IMR-90 (cell line): ENCODE data around the gene SMARCC2. TPM values are rescaled to one million over a fixed set of nuclear protein-coding genes. Genes with fewer than 3 reads are reported as not detected.

Experiments used
- ATAC-seq: fragments of 200-7000 bp; cut with Tn5 transposase; 2 replicates; pipeline ENCODE4 v1.9.1; 2020; ENCODE audit warnings: low read depth, mild to moderate bottlenecking, moderate library complexity
- BruUV-seq: library from RNA; stranded (reverse); fragments of 400-500 nt; replicated peaks from 2 replicates; lab custom pipeline; 2021; lab: Mats Ljungman, UMichigan
- CTCF ChIA-PET: fragments of 300-600 bp; formaldehyde crosslinking; extraction: SDS; loops from one replicate; lab custom pipeline; 2021; ENCODE audit warnings: antibody characterized with exemption; lab: Yijun Ruan, JAX
- POLR2A ChIA-PET: fragments of 300-600 bp; sonication (Branson Sonifier 250); formaldehyde crosslinking; loops from one replicate; lab custom pipeline; 2022; ENCODE audit warnings: antibody characterized with exemption; ENCODE audit not compliant: unreplicated experiment; lab: Charles Lee
- DNase-seq: peaks from one replicate; pipeline ENCODE4 v3.0.0; 2013
- H2AFZ ChIP-seq: replicated peaks from 2 replicates; pipeline ENCODE3; 2013; ENCODE audit warnings: low read length, mild to moderate bottlenecking; ENCODE audit not compliant: poor library complexity
- H2AK5ac ChIP-seq: 2 replicates; pipeline ENCODE4 v1.6.1; 2013; ENCODE audit warnings: low read depth, low read length, inconsistent platforms
- H2AK9ac ChIP-seq: replicated peaks from 2 replicates; pipeline ENCODE3; 2013; ENCODE audit warnings: mild to moderate bottlenecking, low read depth, low read length, moderate library complexity; ENCODE audit not compliant: poor library complexity
- H2BK120ac ChIP-seq: 2 replicates; pipeline ENCODE4 v1.6.1; 2013; ENCODE audit warnings: low read depth, low read length, inconsistent platforms
- H2BK15ac ChIP-seq: 3 replicates; pipeline ENCODE4 v1.6.1; 2013; ENCODE audit warnings: low read depth, low read length, inconsistent platforms
- H2BK20ac ChIP-seq: 2 replicates; pipeline ENCODE4 v1.6.1; 2013; ENCODE audit warnings: low read depth, mild to moderate bottlenecking, inconsistent platforms, low read length, moderate library complexity
- H2BK5ac ChIP-seq: 2 replicates; pipeline ENCODE4 v1.6.1; 2013; ENCODE audit warnings: mild to moderate bottlenecking, low read depth, low read length, inconsistent platforms; ENCODE audit not compliant: poor library complexity, severe bottlenecking
- H3K14ac ChIP-seq: replicated peaks from 2 replicates; pipeline ENCODE4 v1.6.1; 2013; ENCODE audit warnings: low read depth, low read length, inconsistent platforms
- H3K18ac ChIP-seq: 2 replicates; pipeline ENCODE4 v1.6.1; 2013; ENCODE audit warnings: low read depth, low read length, control low read depth
- H3K23ac ChIP-seq: 2 replicates; pipeline ENCODE4 v1.6.1; 2013; ENCODE audit warnings: low read depth, low read length, inconsistent platforms
- H3K27ac ChIP-seq: 2 replicates; pipeline ENCODE4 v1.5.1; 2013; ENCODE audit warnings: mild to moderate bottlenecking, control low read depth, low read length; ENCODE audit not compliant: insufficient read depth
- H3K27me3 ChIP-seq: 2 replicates; pipeline ENCODE4 v1.6.1; 2013; ENCODE audit warnings: low read length; ENCODE audit not compliant: control insufficient read depth, insufficient read depth
- H3K36me3 ChIP-seq: 2 replicates; pipeline ENCODE4 v1.6.1; 2013; ENCODE audit warnings: low read length, mixed read lengths; ENCODE audit not compliant: control insufficient read depth, insufficient read depth
- H3K4ac ChIP-seq: 2 replicates; pipeline ENCODE4 v1.6.1; 2013; ENCODE audit warnings: low read depth, low read length, inconsistent platforms
- H3K4me1 ChIP-seq: 2 replicates; pipeline ENCODE4 v1.6.1; 2013; ENCODE audit warnings: low read length, mixed read lengths; ENCODE audit not compliant: control insufficient read depth, insufficient read depth
- H3K4me2 ChIP-seq: 2 replicates; pipeline ENCODE4 v1.6.1; 2013; ENCODE audit warnings: low read depth, mild to moderate bottlenecking, control low read depth, low read length, moderate library complexity
- H3K4me3 ChIP-seq: 2 replicates; pipeline ENCODE4 v1.5.1; 2013; ENCODE audit warnings: low read depth, mild to moderate bottlenecking, control low read depth, low read length, moderate library complexity; ENCODE audit not compliant: insufficient read depth
- H3K56ac ChIP-seq: 2 replicates; pipeline ENCODE4 v1.6.1; 2013; ENCODE audit warnings: low read length, inconsistent platforms; ENCODE audit not compliant: insufficient read depth; ENCODE audit errors: extremely low read depth
- H3K79me1 ChIP-seq, 2 experiments: 2 replicates each; pipeline ENCODE4 v1.6.1; 2013; ENCODE audit warnings: low read length in 2 of 2, inconsistent platforms in 1 of 2, low read depth in 1 of 2
- H3K9ac ChIP-seq: 2 replicates; pipeline ENCODE4 v1.6.1; 2013; ENCODE audit warnings: low read depth, low read length, control low read depth
- H3K9me1 ChIP-seq: 2 replicates; pipeline ENCODE4 v1.6.1; 2013; ENCODE audit warnings: low read length, inconsistent platforms; ENCODE audit not compliant: insufficient read depth
- H3K9me3 ChIP-seq: 2 replicates; pipeline ENCODE4 v1.6.1; 2013; ENCODE audit warnings: low read length; ENCODE audit not compliant: control insufficient read depth, insufficient read depth
- H4K20me1 ChIP-seq: 2 replicates; pipeline ENCODE4 v1.6.1; 2013; ENCODE audit warnings: low read length, inconsistent platforms; ENCODE audit not compliant: insufficient read depth
- H4K5ac ChIP-seq: 2 replicates; pipeline ENCODE4 v1.6.1; 2013; ENCODE audit warnings: mild to moderate bottlenecking, low read depth, low read length, control low read depth
- H4K8ac ChIP-seq, 2 experiments: 2 replicates each; pipeline ENCODE4 v1.6.1; 2013; ENCODE audit warnings: low read depth in 2 of 2, low read length in 2 of 2, control low read depth in 1 of 2, inconsistent platforms in 1 of 2
- H4K91ac ChIP-seq: 2 replicates; pipeline ENCODE4 v1.6.1; 2013; ENCODE audit warnings: low read depth, low read length, inconsistent platforms; ENCODE audit not compliant: insufficient read depth
- CEBPB ChIP-seq: IDR thresholded peaks from 2 replicates; pipeline ENCODE4 v1.6.1; 2012; ENCODE audit warnings: low read depth, low read length, improper control_type of control experiment
- POLR2A ChIP-seq: IDR thresholded peaks from 2 replicates; pipeline ENCODE4 v1.6.1; 2012; ENCODE audit warnings: mild to moderate bottlenecking, low read depth, low read length
- RCOR1 ChIP-seq: IDR thresholded peaks from 2 replicates; pipeline ENCODE4 v1.6.1; 2012; ENCODE audit warnings: mild to moderate bottlenecking, low read length, improper control_type of control experiment; ENCODE audit not compliant: insufficient replicate concordance
- RFX5 ChIP-seq: IDR thresholded peaks from 2 replicates; pipeline ENCODE4 v1.8.0; 2012; ENCODE audit warnings: low read depth, mild to moderate bottlenecking, low read length, moderate library complexity
- SMC3 ChIP-seq: fragments of 150-350 bp; IDR thresholded peaks from 2 replicates; pipeline ENCODE4 v1.6.1; 2016; ENCODE audit warnings: low read depth, mild to moderate bottlenecking, antibody characterized with exemption, low read length, moderate library complexity
- WGBS, 2 experiments: methylation state at CpG; one replicate each; pipeline versions ENCODE4 v1.1.5 to v1.1.7; 2013; ENCODE audit warnings: missing lambda C conversion rate in 2 of 2; ENCODE audit not compliant: insufficient read length in 1 of 2; ENCODE audit errors: extremely low coverage in 2 of 2; 5-methylcytosine and 5-hydroxymethylcytosine counted together
- dilution Hi-C: fragments of 300-500 bp; cut with HindIII; formaldehyde crosslinking; loops from one replicate; pipeline ENCODE4 v1.14.3; 2018; ENCODE audit warnings: low sequenced_read_pairs; ENCODE audit not compliant: unreplicated experiment
- in situ Hi-C: fragments of 300-500 bp; cut with MboI; formaldehyde crosslinking; loops from 3 replicates; pipeline ENCODE4 v1.14.3; 2019; ENCODE audit warnings: low sequenced_read_pairs, inconsistent platforms, mixed read lengths
- intact Hi-C: fragments of 100-400 bp; cut with micrococcal nuclease; formaldehyde crosslinking; loops from 2 replicates; pipeline ENCODE4 v1.10.0; 2022
- polyA plus RNA-seq, 3 experiments: library from polyadenylated mRNA; depleted of rRNA; stranded (reverse); fragments of >200 nt; gene quantifications; 2 replicates each; pipeline ENCODE4 v1.2.3, GENCODE V29; 2012; ENCODE audit warnings: low replicate concordance in 1 of 3
- total RNA-seq: library from RNA; depleted of rRNA; stranded (reverse); fragments of >200 nt; gene quantifications from 2 replicates; pipeline ENCODE4 v1.2.3, GENCODE V29; 2012

Gene SMARCC2
- total and polyA plus RNA-seq, 2 of the 4 experiments (the other 2 are of a cell fraction), result 42.3 to 43.8 TPM

GRCh38 chr12:56216461-56216860 lies 27.2 kb upstream of the SMARCC2 start:
- Histone ChIP-seq H3K23ac (no peak overlapping the region), H2AK5ac (no peak overlapping the region; the same call in 1 of the 2 replicates), H3K4me2 (no peak overlapping the region), H3K4me1 (no peaks in the 10 kb centered on the region), H2BK120ac (no peak overlapping the region), H4K91ac (no peak overlapping the region), H2BK5ac (no peak overlapping the region), H3K27me3 (no peaks in the 10 kb centered on the region), H3K4ac (no peak overlapping the region), H2BK15ac (no peak overlapping the region), H3K9me3 (no peaks in the 10 kb centered on the region), H3K27ac (no peak overlapping the region), H3K36me3 (peaks cover 40% of the 10 kb centered on the region), H3K79me1 (peaks cover 20 to 58% of the 10 kb centered on the region in 2 experiments), H2BK20ac (no peak overlapping the region), H2AFZ (no peak overlapping the region), H3K14ac (no peak overlapping the region), H3K56ac (no peak overlapping the region), H3K9ac (no peak overlapping the region), H4K5ac (no peak overlapping the region), H4K20me1 (peaks cover 26% of the 10 kb centered on the region; the same call in 1 of the 2 replicates), H3K9me1 (peaks cover 3% of the 10 kb centered on the region; the same call in 1 of the 2 replicates), H4K8ac (no peak overlapping the region), H2AK9ac (no peak overlapping the region), H3K4me3 (no peak overlapping the region), H3K18ac (no peak overlapping the region)
- dilution Hi-C loops (no loop called here), in situ Hi-C loops (no loop called here), intact Hi-C loops (no loop called here)
- ChIA-PET POLR2A (no interaction called here), CTCF (interaction anchor here (0.9 kb wide), 1 partner anchor 11 kb away, joined by 3 read pairs; no protein-coding TSS in a partner anchor)
- TF ChIP-seq RFX5, result no peak
- no peak for TF ChIP-seq RCOR1
- no peak for TF ChIP-seq CEBPB
- no peak for TF ChIP-seq SMC3
- TF ChIP-seq POLR2A, result no peak
- WGBS, 2 experiments, result 80% methylated on average over 1 of the region's 3 CpGs; no CpG with 5 or more reads in 1 of the 2 experiments
- BruUV-seq, result no TSS peak
- DNase-seq (no peak), ATAC-seq (no peak)
